ENCODE data around the gene SNRK. TPM values are rescaled to one million over a fixed set of nuclear protein-coding genes. Genes with fewer than 3 reads are reported as not detected.

Gene SNRK
- total RNA-seq, 1 donor from 2014 or later = 26.1 TPM

DNA sequence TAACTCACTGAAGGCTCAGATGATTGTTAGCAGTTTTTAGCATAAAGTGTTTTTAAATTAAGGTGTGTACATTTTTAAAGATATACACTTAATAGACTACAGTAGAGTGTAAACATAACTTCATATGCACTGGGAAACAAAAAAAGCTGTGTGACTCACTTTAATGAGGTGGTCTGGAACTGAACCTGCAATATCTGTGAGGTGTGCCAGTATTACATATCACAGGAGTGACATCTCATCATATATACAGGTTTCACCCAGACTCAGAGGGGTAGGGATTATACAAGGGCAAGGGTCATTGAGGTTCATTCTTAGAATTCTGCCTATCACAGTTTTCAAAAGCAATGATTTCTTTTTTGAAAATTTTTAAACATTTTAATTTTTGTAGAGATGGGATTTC is 7.3 kb upstream of the SNRK start:
- Histone ChIP-seq H3K27me3 (no peaks in the 10 kb centered on the region), H3K4me3 (no peak overlapping the region), H4K20me1 (ENCODE audit: low read depth) (no peaks in the 10 kb centered on the region), H3K9ac (no peak overlapping the region), H3K36me3 (no peaks in the 10 kb centered on the region), H3K79me2 (ENCODE audit: low read depth) (no peaks in the 10 kb centered on the region), H3K4me2 (no peak overlapping the region), H3K9me3 (ENCODE audit: low read depth) (no peaks in the 10 kb centered on the region), H3K4me1 (no peaks in the 10 kb centered on the region), H3K27ac (no peak overlapping the region), H3F3A (ENCODE audit: low read depth) (no peaks in the 10 kb centered on the region), H2AFZ (replicated peaks) (no peak overlapping the region)
- Mint-ChIP-seq H3K4me1 (no peaks in the 10 kb centered on the region), H3K27me3 (ENCODE audit: insufficient read depth, low read depth) (peaks cover 4% of the 10 kb centered on the region), H3K4me3 (no peak overlapping the region), H3K9me3 (no peaks in the 10 kb centered on the region), H3K36me3 (no peaks in the 10 kb centered on the region), H3K27ac (no peak overlapping the region)
- TF ChIP-seq EZH2phosphoT487 (IDR thresholded peaks at IDR 0.05) (no peak), CTCF (IDR thresholded peaks at IDR 0.05) (no peak), EZH2 (IDR thresholded peaks at IDR 0.05) (no peak)
- DNase-seq (ENCODE audit: low spot score) = no peak

GRCh38 chr3:43279532-43279931 is 6.8 kb upstream of the SNRK start:
- Histone ChIP-seq H3K27ac (no peak overlapping the region), H3K4me1 (no peaks in the 10 kb centered on the region), H3K4me2 (no peak overlapping the region), H3F3A (ENCODE audit: low read depth) (no peaks in the 10 kb centered on the region), H4K20me1 (ENCODE audit: low read depth) (no peaks in the 10 kb centered on the region), H2AFZ (replicated peaks) (no peak overlapping the region), H3K27me3 (peaks cover under 1% of the 10 kb centered on the region), H3K4me3 (no peak overlapping the region), H3K9ac (no peak overlapping the region), H3K36me3 (no peaks in the 10 kb centered on the region), H3K79me2 (ENCODE audit: low read depth) (no peaks in the 10 kb centered on the region), H3K9me3 (ENCODE audit: low read depth) (no peaks in the 10 kb centered on the region)
- Mint-ChIP-seq H3K9me3 (no peaks in the 10 kb centered on the region), H3K27ac (no peak overlapping the region), H3K4me3 (no peak overlapping the region), H3K27me3 (ENCODE audit: insufficient read depth, low read depth) (peaks cover 2% of the 10 kb centered on the region), H3K36me3 (no peaks in the 10 kb centered on the region), H3K4me1 (no peaks in the 10 kb centered on the region)
- DNase-seq (ENCODE audit: low spot score) = no peak
- TF ChIP-seq CTCF (IDR thresholded peaks at IDR 0.05) (no peak), EZH2 (IDR thresholded peaks at IDR 0.05) (no peak), EZH2phosphoT487 (IDR thresholded peaks at IDR 0.05) (no peak)

- no peak overlapping the region for H3K4me3 Mint-ChIP-seq
- DNase-seq (ENCODE audit: low spot score) = no peak
- no peak overlapping the region for H3K4me3 ChIP-seq
- no peaks in the 10 kb centered on the region for H3K36me3 ChIP-seq
- H3K27ac ChIP-seq = no peak overlapping the region
- no peak overlapping the region for H3K4me2 ChIP-seq
- H3K9me3 ChIP-seq (ENCODE audit: low read depth) = no peaks in the 10 kb centered on the region
- H3F3A ChIP-seq (ENCODE audit: low read depth) = peaks cover 9% of the 10 kb centered on the region
- H4K20me1 ChIP-seq (ENCODE audit: low read depth) = no peaks in the 10 kb centered on the region
- H3K79me2 ChIP-seq (ENCODE audit: low read depth) = no peaks in the 10 kb centered on the region
- H3K36me3 Mint-ChIP-seq = no peaks in the 10 kb centered on the region
- H3K9ac ChIP-seq = no peak overlapping the region
- H2AFZ ChIP-seq (replicated peaks) = no peak overlapping the region
- H3K27me3 Mint-ChIP-seq (ENCODE audit: insufficient read depth, low read depth) = peaks cover 2% of the 10 kb centered on the region
- peaks cover 7% of the 10 kb centered on the region for H3K4me1 ChIP-seq
- H3K27me3 ChIP-seq = peaks cover 10% of the 10 kb centered on the region
- H3K27ac Mint-ChIP-seq = no peak overlapping the region
- H3K4me1 Mint-ChIP-seq = peaks cover 2% of the 10 kb centered on the region
- H3K9me3 Mint-ChIP-seq = no peaks in the 10 kb centered on the region
- TF ChIP-seq EZH2phosphoT487 (IDR thresholded peaks at IDR 0.05) = no peak
- no peak for TF ChIP-seq CTCF (IDR thresholded peaks at IDR 0.05)
- no peak for TF ChIP-seq EZH2 (IDR thresholded peaks at IDR 0.05)
These were observed 5.3 kb upstream of the SNRK start for GRCh38 chr3:43281020-43281419.

Data from neural progenitor cell (in vitro differentiated cells).